KMS-11 (cell line): Measurements from ENCODE around the gene PRKRIP1.

ENCODE experiments used
- H2AFZ ChIP-seq: fragments of 200-600 bp; sonication (generic); 2 replicates; pipeline ENCODE4 v1.6.1; 2016; ENCODE audit warnings: antibody characterized with exemption, mixed run types, low read depth
- H3K27ac ChIP-seq: fragments of 200-600 bp; sonication (generic); 2 replicates; pipeline ENCODE4 v1.6.1; 2016; ENCODE audit warnings: mild to moderate bottlenecking, mixed run types
- H3K27me3 ChIP-seq: fragments of 200-600 bp; sonication (generic); 2 replicates; pipeline ENCODE4 v1.6.1; 2017; ENCODE audit warnings: mild to moderate bottlenecking, low read depth, mixed run types, moderate library complexity; ENCODE audit not compliant: insufficient read depth
- H3K36me3 ChIP-seq: fragments of 200-600 bp; sonication (generic); 2 replicates; pipeline ENCODE4 v1.6.1; 2017; ENCODE audit warnings: mild to moderate bottlenecking, mixed run types; ENCODE audit not compliant: insufficient read depth
- H3K4me1 ChIP-seq: fragments of 200-600 bp; sonication (generic); 2 replicates; pipeline ENCODE4 v1.6.1; 2016; ENCODE audit warnings: mild to moderate bottlenecking, low read depth, mixed run types; ENCODE audit not compliant: poor library complexity, severe bottlenecking
- H3K4me2 ChIP-seq: fragments of 200-600 bp; sonication (generic); 2 replicates; pipeline ENCODE4 v1.7.0; 2016; ENCODE audit warnings: mild to moderate bottlenecking, mixed run types
- H3K4me3 ChIP-seq: fragments of 200-600 bp; sonication (generic); IDR thresholded peaks from 2 replicates; pipeline ENCODE4 v1.6.1; 2017; ENCODE audit warnings: low read depth, low read length, mixed read lengths; ENCODE audit not compliant: insufficient read depth
- H3K79me2 ChIP-seq: fragments of 200-600 bp; sonication (generic); 2 replicates; pipeline ENCODE4 v1.6.1; 2016; ENCODE audit warnings: low read depth, mixed run types; ENCODE audit not compliant: insufficient read depth
- H3K9ac ChIP-seq: fragments of 200-600 bp; sonication (generic); 2 replicates; pipeline ENCODE4 v1.6.1; 2016; ENCODE audit warnings: mild to moderate bottlenecking, mixed run types
- H4K20me1 ChIP-seq: fragments of 200-600 bp; sonication (generic); 2 replicates; pipeline ENCODE4 v1.6.1; 2016; ENCODE audit warnings: mild to moderate bottlenecking, mixed run types; ENCODE audit not compliant: insufficient read depth
- TF ChIP-seq, protein P1 (sequence below): fragments of 200-600 bp; sonication (generic); conservative IDR thresholded peaks from 2 replicates; pipeline ENCODE4 v1.6.1; 2017; ENCODE audit warnings: low read depth, mild to moderate bottlenecking, antibody characterized with exemption, low read length, moderate library complexity, mixed read lengths

Gene PRKRIP1

DNA sequence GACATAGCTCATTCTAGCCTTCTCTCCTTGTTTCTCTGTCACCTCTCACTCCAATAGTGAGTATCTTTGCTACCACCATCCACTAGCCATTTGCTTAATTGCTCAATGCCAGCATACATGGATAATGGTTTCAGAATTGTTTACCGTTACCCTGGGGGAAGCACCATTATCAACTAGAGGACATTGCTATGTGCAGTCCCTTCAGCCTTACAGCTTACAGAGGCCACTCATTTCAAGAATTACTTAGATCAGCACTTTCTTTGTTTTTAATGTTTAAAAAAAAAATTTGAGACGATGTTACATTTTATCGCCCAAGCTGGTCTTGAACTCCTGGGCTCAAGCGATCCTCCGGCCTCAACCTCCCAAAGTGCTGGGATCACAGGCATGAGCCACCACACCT is 22.4 kb downstream of the PRKRIP1 start:
- H3K4me1 ChIP-seq: peaks cover 97% of the 10 kb centered on the region
- no peaks in the 10 kb centered on the region; the same call in 1 of the 2 replicates for H3K36me3 ChIP-seq
- TF ChIP-seq, protein P1, sequence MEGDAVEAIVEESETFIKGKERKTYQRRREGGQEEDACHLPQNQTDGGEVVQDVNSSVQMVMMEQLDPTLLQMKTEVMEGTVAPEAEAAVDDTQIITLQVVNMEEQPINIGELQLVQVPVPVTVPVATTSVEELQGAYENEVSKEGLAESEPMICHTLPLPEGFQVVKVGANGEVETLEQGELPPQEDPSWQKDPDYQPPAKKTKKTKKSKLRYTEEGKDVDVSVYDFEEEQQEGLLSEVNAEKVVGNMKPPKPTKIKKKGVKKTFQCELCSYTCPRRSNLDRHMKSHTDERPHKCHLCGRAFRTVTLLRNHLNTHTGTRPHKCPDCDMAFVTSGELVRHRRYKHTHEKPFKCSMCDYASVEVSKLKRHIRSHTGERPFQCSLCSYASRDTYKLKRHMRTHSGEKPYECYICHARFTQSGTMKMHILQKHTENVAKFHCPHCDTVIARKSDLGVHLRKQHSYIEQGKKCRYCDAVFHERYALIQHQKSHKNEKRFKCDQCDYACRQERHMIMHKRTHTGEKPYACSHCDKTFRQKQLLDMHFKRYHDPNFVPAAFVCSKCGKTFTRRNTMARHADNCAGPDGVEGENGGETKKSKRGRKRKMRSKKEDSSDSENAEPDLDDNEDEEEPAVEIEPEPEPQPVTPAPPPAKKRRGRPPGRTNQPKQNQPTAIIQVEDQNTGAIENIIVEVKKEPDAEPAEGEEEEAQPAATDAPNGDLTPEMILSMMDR: no peak

DNA sequence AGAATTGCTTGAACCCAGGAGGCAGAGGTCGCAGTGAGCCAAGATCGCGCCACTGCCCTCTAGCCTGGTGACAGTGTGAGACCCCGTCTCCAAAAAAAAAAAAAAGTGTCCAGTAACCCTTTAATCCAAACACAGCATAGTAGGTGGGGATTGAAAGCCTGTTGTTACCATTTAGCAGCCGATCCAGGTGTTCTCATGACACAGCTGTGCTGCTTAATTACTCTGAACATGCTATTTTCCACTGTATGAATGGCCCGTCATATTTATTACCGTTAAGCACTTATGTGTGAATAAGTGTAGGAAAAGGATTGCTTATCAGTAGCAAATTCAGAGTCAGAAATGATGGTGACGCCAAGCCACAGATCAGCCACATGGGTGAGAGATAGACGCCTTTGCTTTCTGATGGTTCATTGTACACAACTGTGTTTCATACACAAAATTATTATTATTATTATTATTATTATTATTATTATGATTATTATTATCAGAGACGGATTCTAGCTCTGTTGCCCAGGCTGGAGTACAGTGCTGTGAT is 25.6 kb downstream of the PRKRIP1 start:
- H3K27ac ChIP-seq: peak overlapping the region; percentile 100; the same call in 1 of the 2 replicates
- peaks cover 20% of the 10 kb centered on the region; the same call in 1 of the 2 replicates for H3K79me2 ChIP-seq
- H4K20me1 ChIP-seq: no peaks in the 10 kb centered on the region
- TF ChIP-seq, protein P1: no peak
- H3K36me3 ChIP-seq: no peaks in the 10 kb centered on the region
- H3K27me3 ChIP-seq: no peaks in the 10 kb centered on the region
- H3K4me3 ChIP-seq: no peak overlapping the region
- peaks cover 97% of the 10 kb centered on the region for H3K4me1 ChIP-seq
- no peak overlapping the region for H3K9ac ChIP-seq
- H3K4me2 ChIP-seq: peak overlapping the region; percentile 48; the same call in 1 of the 2 replicates
- no peak overlapping the region for H2AFZ ChIP-seq

More for the DNA sequence above, 22.4 kb downstream of the PRKRIP1 start:
- Histone ChIP-seq H3K27ac (peak overlapping the region; percentile 1; the same call in 1 of the 2 replicates), H3K4me3 (no peak overlapping the region), H3K4me2 (peak overlapping the region; percentile 2; the same call in 1 of the 2 replicates), H3K79me2 (peaks cover 28% of the 10 kb centered on the region), H4K20me1 (no peaks in the 10 kb centered on the region), H2AFZ (no peak overlapping the region), H3K27me3 (no peaks in the 10 kb centered on the region), H3K9ac (no peak overlapping the region)

DNA sequence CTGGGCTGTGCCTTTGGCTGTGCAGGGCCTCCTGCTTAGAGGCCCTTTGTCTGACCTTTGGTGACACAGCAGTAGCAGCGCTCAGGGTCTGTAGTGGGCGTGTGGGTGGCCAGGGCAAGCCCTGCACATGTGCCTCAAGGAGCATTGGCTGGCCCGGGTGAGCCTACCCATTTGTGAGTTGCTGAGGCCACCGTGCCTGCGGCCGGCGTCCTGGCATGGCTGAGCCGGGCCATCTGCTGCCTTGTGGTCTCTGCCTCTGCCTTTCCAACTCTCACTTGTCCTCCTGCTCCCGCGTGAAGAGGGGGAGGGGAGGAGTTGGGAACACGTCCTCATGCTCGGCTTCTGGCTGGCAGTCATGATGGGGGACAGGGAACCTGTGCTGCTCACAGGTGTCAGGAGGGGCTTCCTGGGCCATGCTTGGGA is 28.0 kb downstream of the PRKRIP1 start:
- no peak overlapping the region for H3K4me3 ChIP-seq
- peaks cover 21% of the 10 kb centered on the region; the same call in 1 of the 2 replicates for H3K79me2 ChIP-seq
- H2AFZ ChIP-seq: peak overlapping the region; percentile 1; the same call in 1 of the 2 replicates
- H3K9ac ChIP-seq: peak overlapping the region; percentile 95
- peak overlapping the region; percentile 100 for H3K27ac ChIP-seq
- no peaks in the 10 kb centered on the region for H4K20me1 ChIP-seq
- TF ChIP-seq, protein P1: no peak
- H3K4me1 ChIP-seq: peaks cover 99% of the 10 kb centered on the region
- peak overlapping the region; percentile 92 for H3K4me2 ChIP-seq
- no peaks in the 10 kb centered on the region for H3K36me3 ChIP-seq
- H3K27me3 ChIP-seq: no peaks in the 10 kb centered on the region

DNA sequence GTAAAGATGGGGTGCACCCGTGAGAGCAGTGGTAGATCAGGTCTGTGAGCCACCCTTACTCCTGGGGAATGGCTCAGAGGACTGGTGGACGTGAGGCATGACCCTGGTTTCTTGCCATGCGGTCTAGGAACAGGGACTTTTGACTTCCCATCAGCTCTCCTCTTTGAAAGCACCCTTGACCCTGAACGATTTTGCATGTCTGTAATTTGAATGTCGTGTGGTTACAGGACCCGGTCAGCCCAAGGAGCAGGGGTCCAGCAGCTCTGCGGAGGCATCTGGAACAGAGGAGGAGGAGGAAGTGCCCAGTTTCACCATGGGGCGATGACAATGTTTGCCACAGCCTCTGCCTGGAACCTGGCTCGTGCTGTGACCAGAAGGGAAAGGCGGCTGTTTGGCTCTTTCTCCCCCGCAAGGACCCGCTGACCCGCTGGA is 28.6 kb downstream of the PRKRIP1 start:
- Histone ChIP-seq H2AFZ (no peak overlapping the region), H3K36me3 (no peaks in the 10 kb centered on the region), H4K20me1 (no peaks in the 10 kb centered on the region), H3K4me1 (peaks cover 99% of the 10 kb centered on the region), H3K4me3 (no peak overlapping the region), H3K9ac (peak overlapping the region; percentile 95), H3K79me2 (peaks cover 24% of the 10 kb centered on the region; the same call in 1 of the 2 replicates), H3K27me3 (no peaks in the 10 kb centered on the region), H3K27ac (peak overlapping the region; percentile 100), H3K4me2 (peak overlapping the region; percentile 92)
- TF ChIP-seq, protein P1: no peak
